B cell (primary cell): ENCODE data around the gene CSMD2. TPM values are rescaled to one million over a fixed set of nuclear protein-coding genes. Genes with fewer than 3 reads are reported as not detected.

Experiments
- ATAC-seq: fragments of 200-7000 bp; cut with Tn5 transposase; one replicate; pipeline ENCODE4 v1.10.0; 2021; ENCODE audit warnings: low read depth, mild to moderate bottlenecking, moderate number of reproducible peaks, moderate library complexity
- CTCF ChIA-PET: fragments of 350-600 bp; sonication (Branson Sonifier 250); formaldehyde crosslinking; loops from one replicate; lab custom pipeline; 2021; ENCODE audit warnings: antibody characterized with exemption, inconsistent platforms; lab: Charles Lee
- POLR2A ChIA-PET: fragments of 350-600 bp; sonication (Branson Sonifier 250); formaldehyde crosslinking; loops from one replicate; lab custom pipeline; 2021; ENCODE audit warnings: antibody characterized with exemption; lab: Charles Lee
- DNase-seq: peaks from one replicate; pipeline ENCODE4 v3.0.0; 2013
- H2AFZ ChIP-seq: 2 replicates; pipeline ENCODE4 v1.6.1; 2012; ENCODE audit warnings: mild to moderate bottlenecking, low read depth, low read length; ENCODE audit not compliant: insufficient read depth, poor library complexity, severe bottlenecking
- H3K27ac ChIP-seq, 2 donors: 1 replicate in 1 of 2; 2 replicates in 1 of 2; pipeline ENCODE4 v1.5.1; 2012 to 2013; ENCODE audit warnings: low read length in 2 of 2, mild to moderate bottlenecking in 2 of 2, moderate library complexity in 1 of 2
- H3K27me3 ChIP-seq, 4 experiments: fragments of 200-600 bp in 1 of 4; sonication (generic) in 1 of 4; replicated peaks in 1 of 4; 1 replicate in 2 of 4; 2 replicates in 2 of 4; pipeline versions ENCODE4 v1.6.1 to v1.7.0; 2013 to 2016; ENCODE audit warnings: low read length in 3 of 4, mild to moderate bottlenecking in 2 of 4, mixed read lengths in 1 of 4, moderate library complexity in 1 of 4; ENCODE audit not compliant: insufficient read depth in 4 of 4, control insufficient read depth in 3 of 4; ENCODE audit errors: control extremely low read depth in 1 of 4
- H3K36me3 ChIP-seq, 2 experiments: replicated peaks in 1 of 2; 1 replicate in 1 of 2; 2 replicates in 1 of 2; pipeline versions ENCODE4 v1.6.1 to v1.7.1; 2013; ENCODE audit warnings: low read length in 1 of 2; ENCODE audit not compliant: insufficient read depth in 2 of 2, control insufficient read depth in 1 of 2; ENCODE audit errors: control extremely low read depth in 1 of 2, extremely low read depth in 1 of 2
- H3K4me1 ChIP-seq, 2 donors: fragments of 200-600 bp in 1 of 2; sonication (generic) in 1 of 2; 1 replicate in 1 of 2; 2 replicates in 1 of 2; pipeline versions ENCODE4 v1.5.1 to v1.6.1; 2013 to 2017; ENCODE audit warnings: low read length in 2 of 2; ENCODE audit not compliant: control insufficient read depth in 2 of 2, insufficient read depth in 2 of 2
- H3K4me2 ChIP-seq: replicated peaks from 2 replicates; pipeline ENCODE3; 2012; ENCODE audit warnings: mild to moderate bottlenecking, low read depth, low read length; ENCODE audit not compliant: poor library complexity, severe bottlenecking
- H3K4me3 ChIP-seq, 5 experiments: fragments of 200-600 bp in 1 of 5; sonication (generic) in 1 of 5; 1 replicate in 3 of 5; 2 replicates in 2 of 5; pipeline versions ENCODE4 v1.5.1 to v1.7.0; 2011 to 2016; ENCODE audit warnings: low read length in 4 of 5, mild to moderate bottlenecking in 4 of 5, low read depth in 2 of 5, control low read depth in 1 of 5, moderate library complexity in 1 of 5; ENCODE audit not compliant: insufficient read depth in 1 of 5; ENCODE audit errors: control extremely low read depth in 1 of 5, extremely low read depth in 1 of 5
- H3K79me2 ChIP-seq: fragments of 200-600 bp; sonication (generic); one replicate; pipeline ENCODE4 v1.6.0; 2016; ENCODE audit warnings: low read length; ENCODE audit not compliant: control insufficient read depth, insufficient read depth
- H3K9ac ChIP-seq: fragments of 200-600 bp; sonication (generic); 2 replicates; pipeline ENCODE4 v1.6.1; 2017; ENCODE audit warnings: mild to moderate bottlenecking, low read length, moderate library complexity
- H3K9me3 ChIP-seq, 3 donors: one replicate each; pipeline versions ENCODE4 v1.6.1 to v1.7.1; 2013; ENCODE audit warnings: low read length in 2 of 3; ENCODE audit not compliant: control insufficient read depth in 2 of 3, insufficient read depth in 1 of 3; ENCODE audit errors: control extremely low read depth in 1 of 3
- H4K20me1 ChIP-seq: 2 replicates; pipeline ENCODE4 v1.6.0; 2012; ENCODE audit warnings: mild to moderate bottlenecking, low read length; ENCODE audit not compliant: insufficient read depth, control insufficient read depth, poor library complexity, severe bottlenecking
- H3K27ac Mint-ChIP-seq: one replicate; pipeline ENCODE4 v1.8.0; 2021; ENCODE audit warnings: mixed read lengths
- H3K27me3 Mint-ChIP-seq: one replicate; pipeline ENCODE4 v1.8.0; 2021; ENCODE audit warnings: mixed read lengths
- H3K4me1 Mint-ChIP-seq: one replicate; pipeline ENCODE4 v1.8.0; 2021; ENCODE audit warnings: mixed read lengths
- H3K4me3 Mint-ChIP-seq: one replicate; pipeline ENCODE4 v1.8.0; 2021; ENCODE audit warnings: mixed read lengths
- H3K9me3 Mint-ChIP-seq: one replicate; pipeline ENCODE4 v1.8.0; 2022; ENCODE audit warnings: mixed read lengths; ENCODE audit not compliant: insufficient read depth
- EZH2 ChIP-seq: IDR thresholded peaks from 2 replicates; pipeline ENCODE4 v1.6.1; 2012; ENCODE audit warnings: borderline replicate concordance, low read depth, mild to moderate bottlenecking, moderate library complexity, low read length; ENCODE audit not compliant: insufficient read depth, poor library complexity, severe bottlenecking
- WGBS: methylation state at CpG from one replicate; pipeline ENCODE4 v1.1.5; 2013; ENCODE audit warnings: missing lambda C conversion rate; ENCODE audit not compliant: insufficient coverage; 5-methylcytosine and 5-hydroxymethylcytosine counted together
- intact Hi-C: fragments of 100-400 bp; cut with micrococcal nuclease; formaldehyde crosslinking; loops from one replicate; pipeline ENCODE4 v1.10.0; 2022
- polyA plus RNA-seq: library from polyadenylated mRNA; depleted of rRNA; stranded (reverse); fragments of >200 nt; gene quantifications from 2 replicates; pipeline ENCODE4 v1.2.3, GENCODE V29; 2012
- total RNA-seq, 2 donors: library from RNA; stranded (reverse); fragments of 120-200 nt in 1 of 2; gene quantifications; 1 replicate in 1 of 2; 2 replicates in 1 of 2; pipeline versions ENCODE4 v1.2.3 to v1.2.4, GENCODE V29; 2013 to 2022
- TF ChIP-seq, protein P1 (sequence below): fragments of 200-600 bp; IDR thresholded peaks from one replicate; pipeline ENCODE4 v1.8.0; 2022; ENCODE audit warnings: antibody characterized with exemption, mild to moderate bottlenecking

Gene CSMD2
- total and polyA plus RNA-seq, 2 donors (not counting 1 experiment from before 2014, with no cell fraction given): not detected

DNA sequence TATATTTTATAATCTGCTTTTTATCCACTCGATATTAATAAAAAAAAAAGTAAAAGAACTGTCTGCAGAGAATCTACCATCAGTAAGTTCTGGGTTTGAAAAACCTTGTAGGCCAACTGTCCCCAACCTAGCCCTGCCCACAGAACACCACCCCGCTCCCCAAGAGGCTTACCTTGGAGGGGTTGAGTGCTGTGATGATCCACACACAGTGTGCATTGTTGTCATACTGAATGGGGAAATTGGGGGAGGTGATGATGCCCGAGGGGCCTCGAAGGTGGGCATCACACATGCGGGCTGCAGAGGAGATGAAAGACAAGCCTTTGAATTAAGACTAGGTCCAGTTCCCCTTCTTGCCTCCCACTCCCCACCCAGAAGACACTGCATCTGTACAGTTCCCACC, 354.5 kb downstream of the CSMD2 start:
- no peak overlapping the region for H2AFZ ChIP-seq
- peaks cover 0 to 3% (median 0%) of the 10 kb centered on the region in 4 experiments for H3K27me3 ChIP-seq
- DNase-seq: no peak
- H3K4me1 Mint-ChIP-seq: no peaks in the 10 kb centered on the region
- H3K9ac ChIP-seq: no peak overlapping the region
- peaks cover 13% of the 10 kb centered on the region for H3K9me3 Mint-ChIP-seq
- H4K20me1 ChIP-seq: no peaks in the 10 kb centered on the region
- ATAC-seq: no peak
- no peak overlapping the region for H3K4me3 Mint-ChIP-seq
- no peaks in the 10 kb centered on the region for H3K4me1 ChIP-seq
- TF ChIP-seq EZH2: no peak
- H3K36me3 ChIP-seq: no peaks in the 10 kb centered on the region
- intact Hi-C loops: no loop called here
- peaks cover 2 to 6% (median 5%) of the 10 kb centered on the region in 3 donors for H3K9me3 ChIP-seq
- H3K27me3 Mint-ChIP-seq: peaks cover 20% of the 10 kb centered on the region
- no peaks in the 10 kb centered on the region for H3K79me2 ChIP-seq
- 100% methylated on average over 3 of the region's 5 CpGs for WGBS
- H3K27ac ChIP-seq: no peak overlapping the region
- no peak overlapping the region for H3K4me2 ChIP-seq
- H3K4me3 ChIP-seq: no peak overlapping the region
- CTCF ChIA-PET: no interaction called here
- no peak overlapping the region for H3K27ac Mint-ChIP-seq
- POLR2A ChIA-PET: no interaction called here

DNA sequence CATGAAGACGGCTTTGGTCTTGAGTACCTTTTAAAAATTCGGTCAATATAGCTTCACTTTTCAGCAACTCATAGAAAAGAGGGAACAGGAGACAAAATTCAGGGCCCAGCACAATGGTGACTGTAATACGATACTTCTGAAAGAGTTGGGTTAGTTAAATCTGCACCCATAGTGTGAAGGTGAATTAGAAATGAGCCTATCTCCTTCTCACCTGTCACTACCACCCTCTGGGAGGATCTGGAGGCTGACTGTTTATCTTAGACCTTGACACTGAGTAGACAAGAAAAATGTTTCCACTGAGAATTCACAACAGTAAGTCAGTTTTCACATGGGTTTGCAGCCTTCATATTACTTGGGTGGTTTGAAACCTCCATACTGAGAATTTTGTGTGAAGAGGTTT, 359.0 kb downstream of the CSMD2 start:
- ChIA-PET POLR2A (no interaction called here), CTCF (no interaction called here)

More for the DNA sequence above, 359.0 kb downstream of the CSMD2 start:
- Mint-ChIP-seq H3K27ac (no peak overlapping the region), H3K4me3 (no peak overlapping the region), H3K4me1 (no peaks in the 10 kb centered on the region), H3K9me3 (peaks cover 13% of the 10 kb centered on the region), H3K27me3 (peaks cover 3% of the 10 kb centered on the region)
- Histone ChIP-seq H3K27ac (no peak overlapping the region), H3K79me2 (no peaks in the 10 kb centered on the region), H3K9me3 (peaks cover 2 to 6% (median 5%) of the 10 kb centered on the region in 3 donors), H3K36me3 (no peaks in the 10 kb centered on the region), H3K27me3 (no peaks in the 10 kb centered on the region), H3K4me3 (no peak overlapping the region), H3K9ac (no peak overlapping the region), H2AFZ (no peak overlapping the region), H3K4me1 (no peaks in the 10 kb centered on the region), H3K4me2 (no peak overlapping the region), H4K20me1 (no peaks in the 10 kb centered on the region)
- intact Hi-C loops: no loop called here
- WGBS: no CpG with 5 or more reads among the region's 3 CpGs
- TF ChIP-seq, protein P1, sequence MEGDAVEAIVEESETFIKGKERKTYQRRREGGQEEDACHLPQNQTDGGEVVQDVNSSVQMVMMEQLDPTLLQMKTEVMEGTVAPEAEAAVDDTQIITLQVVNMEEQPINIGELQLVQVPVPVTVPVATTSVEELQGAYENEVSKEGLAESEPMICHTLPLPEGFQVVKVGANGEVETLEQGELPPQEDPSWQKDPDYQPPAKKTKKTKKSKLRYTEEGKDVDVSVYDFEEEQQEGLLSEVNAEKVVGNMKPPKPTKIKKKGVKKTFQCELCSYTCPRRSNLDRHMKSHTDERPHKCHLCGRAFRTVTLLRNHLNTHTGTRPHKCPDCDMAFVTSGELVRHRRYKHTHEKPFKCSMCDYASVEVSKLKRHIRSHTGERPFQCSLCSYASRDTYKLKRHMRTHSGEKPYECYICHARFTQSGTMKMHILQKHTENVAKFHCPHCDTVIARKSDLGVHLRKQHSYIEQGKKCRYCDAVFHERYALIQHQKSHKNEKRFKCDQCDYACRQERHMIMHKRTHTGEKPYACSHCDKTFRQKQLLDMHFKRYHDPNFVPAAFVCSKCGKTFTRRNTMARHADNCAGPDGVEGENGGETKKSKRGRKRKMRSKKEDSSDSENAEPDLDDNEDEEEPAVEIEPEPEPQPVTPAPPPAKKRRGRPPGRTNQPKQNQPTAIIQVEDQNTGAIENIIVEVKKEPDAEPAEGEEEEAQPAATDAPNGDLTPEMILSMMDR: no peak
- DNase-seq (no peak), ATAC-seq (no peak)
